Hematopoietic multipotent progenitor cell treated with erythropoietin and hydrocortisone succinate and interleukin-3 and kit ligand, for 4 days (in vitro differentiated cells): ENCODE measurements around the gene KRTAP16-1.
"Not testable (repeated sequence)": the region's sequence is repeated elsewhere in the genome, so short reads cannot be mapped to it uniquely, and the experiment has no call there.

Experiments
- DNase-seq: peaks from one replicate; pipeline ENCODE4 v3.0.0-alpha.2; 2015

KRTAP16-1 gene

GRCh38 chr17:41301916-41302901 lies 6.9 kb downstream of the KRTAP16-1 start, which contains the start of gene KRTAP29-1:
TSS of gene KRTAP29-1 (minus strand) at chr17:41302851. CDS start at chr17:41302851, 0 bp downstream.
- peak; percentile 60 for DNase-seq

- no peak for DNase-seq
These were observed 7.8 kb downstream of the KRTAP16-1 start for GRCh38 chr17:41301204-41301790.

DNA sequence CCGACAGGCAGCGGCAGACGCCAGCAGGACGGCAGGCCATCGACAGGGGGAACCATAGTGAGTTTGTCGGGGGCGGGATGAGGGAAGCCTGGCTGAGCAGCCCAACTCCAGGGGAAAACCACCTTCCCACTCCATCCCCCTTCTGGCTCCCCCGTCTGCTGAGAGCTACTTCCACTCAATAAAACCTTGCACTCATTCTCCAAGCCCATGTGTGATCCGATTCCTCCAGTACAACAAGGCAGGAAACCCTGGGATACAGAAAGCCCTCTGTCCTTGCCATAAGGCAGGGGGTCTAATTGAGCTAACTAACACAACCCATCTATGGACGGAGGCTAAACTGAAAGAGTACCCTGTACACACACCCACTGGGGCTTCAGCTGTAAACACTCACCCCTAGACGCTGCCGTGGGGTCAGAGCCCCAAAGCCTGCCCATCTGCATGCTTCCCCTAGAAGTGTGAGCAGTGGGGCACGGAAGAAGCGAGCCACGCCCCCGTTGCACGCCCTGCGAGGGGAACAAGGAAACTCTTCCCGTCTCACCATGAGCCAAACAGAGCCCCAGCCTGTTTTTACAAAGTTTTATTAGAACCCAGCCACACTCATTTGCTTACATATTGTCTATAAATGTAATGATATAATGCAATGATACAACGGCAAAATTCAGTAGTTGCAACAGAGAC lies 10.5 kb downstream of the KRTAP16-1 start:
- DNase-seq = no peak

DNA sequence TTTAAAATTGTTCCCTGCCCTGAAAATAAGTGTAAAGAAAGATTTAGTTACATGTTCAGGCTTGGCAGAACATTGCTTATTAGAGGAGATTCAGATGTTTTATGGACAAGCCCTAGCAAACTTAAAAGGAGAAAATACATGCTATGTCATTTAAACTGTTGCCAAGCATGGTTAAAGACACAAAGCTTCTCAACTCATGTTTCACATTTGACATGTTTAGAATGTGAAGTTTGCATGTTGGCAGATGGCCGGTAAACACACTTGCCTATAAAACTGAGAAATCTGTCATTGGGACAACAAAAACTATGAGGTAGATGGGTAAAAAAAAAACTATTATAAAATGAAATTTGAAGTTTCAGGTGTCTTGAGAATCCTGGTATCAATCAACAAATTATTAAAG lies 12.3 kb downstream of the KRTAP16-1 start:
- DNase-seq = no peak

DNA sequence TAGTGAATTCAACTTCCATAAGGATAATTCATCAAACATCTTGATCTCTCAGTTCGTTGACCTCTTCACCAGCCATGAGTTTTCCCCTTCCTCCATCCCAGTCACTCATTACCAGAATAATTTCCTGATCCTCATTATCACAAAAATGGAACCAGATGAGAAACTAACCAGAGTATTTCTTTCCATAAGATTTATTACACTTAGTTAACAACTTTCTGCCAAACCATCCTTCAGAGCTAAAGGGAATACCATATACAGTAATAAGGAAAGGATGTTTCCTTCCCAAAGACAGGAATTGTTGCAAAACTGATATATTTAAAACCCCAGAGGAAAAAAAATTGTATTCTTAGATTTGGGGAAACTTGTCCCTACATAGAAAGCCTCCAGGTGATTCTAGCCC lies 15.1 kb downstream of the KRTAP16-1 start:
- DNase-seq = no peak

- no peak for DNase-seq
These were observed 22.1 kb downstream of the KRTAP16-1 start for GRCh38 chr17:41287050-41287449.

DNA sequence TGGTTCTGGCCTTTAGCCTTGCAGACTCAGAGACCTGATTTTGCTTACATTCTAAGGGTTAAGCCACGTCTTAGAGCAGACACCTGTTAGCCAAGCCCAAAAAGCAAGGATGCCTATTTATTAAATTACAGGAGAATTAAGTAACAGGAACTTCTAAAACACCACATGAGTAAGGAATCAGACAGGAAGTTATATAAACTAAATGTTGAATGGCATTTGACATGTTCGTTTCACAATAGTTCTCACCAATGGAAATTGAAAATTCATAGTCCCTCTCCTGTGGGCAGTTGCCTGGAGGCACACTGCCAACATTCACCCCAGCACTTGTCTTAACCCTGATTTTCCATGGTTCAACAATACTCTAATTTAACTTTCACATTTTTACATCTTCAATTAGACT lies 24.6 kb downstream of the KRTAP16-1 start:
- DNase-seq = peak; percentile 44

GRCh38 chr17:41284043-41284442 lies 25.1 kb downstream of the KRTAP16-1 start:
- no peak for DNase-seq

GRCh38 chr17:41278176-41278955 lies 30.7 kb downstream of the KRTAP16-1 start:
- DNase-seq = no peak

GRCh38 chr17:41275648-41276190 lies 33.4 kb downstream of the KRTAP16-1 start, which contains the start of gene KRTAP9-7:
TSS of gene KRTAP9-7 (plus strand) at chr17:41275698. CDS start at chr17:41275698, 0 bp downstream.
- not testable (repeated sequence) for DNase-seq

DNA sequence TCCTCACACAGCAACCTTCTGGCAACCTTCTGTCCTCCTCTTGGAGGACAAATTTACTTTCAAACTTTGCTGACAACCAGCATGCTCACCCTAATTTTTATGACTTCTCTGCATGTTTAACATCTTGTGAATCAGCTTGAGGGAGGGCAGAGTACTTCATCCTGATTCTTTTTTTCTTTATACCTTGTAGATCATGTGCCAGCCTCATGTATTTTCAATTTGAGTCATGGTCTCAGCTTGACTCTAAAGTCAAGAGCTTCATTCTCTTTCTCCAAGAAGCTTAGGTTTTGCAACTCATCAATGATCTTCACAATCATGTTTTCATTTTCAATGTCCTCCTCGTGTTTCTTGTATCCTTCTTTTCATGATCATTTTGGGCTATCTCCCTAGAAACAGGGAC lies 37.3 kb downstream of the KRTAP16-1 start:
- DNase-seq = no peak

DNA sequence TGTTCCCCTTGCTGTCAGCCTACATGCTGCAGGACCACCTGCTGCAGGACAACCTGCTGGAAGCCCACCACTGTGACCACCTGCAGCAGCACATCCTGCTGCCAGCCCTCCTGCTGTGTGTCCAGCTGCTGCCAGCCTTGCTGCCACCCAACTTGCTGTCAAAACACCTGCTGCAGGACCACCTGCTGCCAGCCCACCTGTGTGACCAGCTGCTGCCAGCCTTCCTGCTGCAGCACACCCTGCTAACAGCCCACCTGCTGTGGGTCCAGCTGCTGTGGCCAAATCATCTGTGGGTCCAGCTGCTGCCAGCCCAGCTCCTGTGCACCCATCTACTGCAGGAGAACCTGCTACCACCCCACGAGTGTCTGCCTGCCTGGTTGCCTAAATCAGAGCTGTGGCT lies 37.8 kb downstream of the KRTAP16-1 start:
- not testable (repeated sequence) for DNase-seq

DNA sequence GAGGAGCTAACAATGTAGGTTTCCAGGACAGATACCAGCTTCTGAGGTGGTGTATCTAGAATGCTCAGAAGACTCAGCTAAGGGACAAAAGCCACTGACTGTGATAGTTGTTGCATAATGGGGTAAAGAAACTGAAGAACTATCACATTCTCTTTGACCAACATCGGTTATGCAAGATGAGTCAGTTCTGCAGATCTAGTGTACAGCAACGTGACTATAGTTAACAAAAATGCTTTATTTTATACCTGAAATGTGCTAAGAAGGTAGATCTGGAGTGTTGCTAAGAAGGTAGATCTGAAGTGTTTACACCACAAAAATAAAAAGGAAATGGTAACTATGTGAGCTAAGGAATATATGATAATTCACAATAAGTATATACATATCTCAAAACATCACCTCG lies 41.4 kb downstream of the KRTAP16-1 start:
- no peak for DNase-seq

DNA sequence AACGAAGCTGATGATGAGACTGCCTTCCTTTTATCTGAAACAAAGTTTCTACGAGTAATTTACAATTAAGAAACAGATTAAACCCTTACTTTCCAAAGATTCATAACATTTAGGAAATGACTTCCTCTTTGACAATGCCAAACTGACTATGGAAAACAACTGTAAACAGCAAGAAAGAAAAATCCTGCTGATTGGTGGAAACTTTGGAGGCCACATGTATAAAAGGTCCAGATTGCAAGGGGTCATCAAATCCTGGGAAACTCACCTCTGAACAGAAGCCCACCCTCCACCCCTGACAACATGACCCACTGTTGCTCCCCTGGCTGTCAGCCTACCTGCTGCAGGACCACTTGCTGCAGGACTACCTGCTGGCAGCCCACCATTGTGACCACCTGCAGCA lies 44.0 kb downstream of the KRTAP16-1 start, which contains the start of gene KRTAP9-6:
KRTAP9-6 (plus strand) TSS at position 301 of the 400 bp plus-strand sequence; CDS start at position 301, 0 bp downstream.
- DNase-seq = no peak

- no peak for DNase-seq
These were observed 44.5 kb downstream of the KRTAP16-1 start for GRCh38 chr17:41264599-41264998.

DNA sequence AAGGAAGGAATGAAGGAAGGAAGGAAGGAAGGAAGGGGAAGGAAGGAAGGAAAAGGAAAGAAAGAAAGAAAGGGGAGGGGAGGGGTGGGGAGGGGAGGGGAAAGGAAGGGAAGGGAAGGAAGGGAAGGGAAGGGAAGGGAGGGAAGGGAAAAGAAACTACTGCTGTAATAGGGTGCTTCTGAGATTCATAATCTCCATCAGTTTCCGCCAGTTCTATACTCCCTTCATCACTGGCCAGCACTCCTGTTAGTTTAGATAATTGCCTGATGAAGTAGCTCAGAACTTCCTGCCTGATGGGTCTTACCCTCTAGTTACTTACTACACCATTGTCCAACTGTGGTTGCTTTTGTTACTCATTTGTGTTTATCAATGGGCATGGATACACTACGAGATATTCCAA lies 45.9 kb downstream of the KRTAP16-1 start:
- no peak for DNase-seq

DNA sequence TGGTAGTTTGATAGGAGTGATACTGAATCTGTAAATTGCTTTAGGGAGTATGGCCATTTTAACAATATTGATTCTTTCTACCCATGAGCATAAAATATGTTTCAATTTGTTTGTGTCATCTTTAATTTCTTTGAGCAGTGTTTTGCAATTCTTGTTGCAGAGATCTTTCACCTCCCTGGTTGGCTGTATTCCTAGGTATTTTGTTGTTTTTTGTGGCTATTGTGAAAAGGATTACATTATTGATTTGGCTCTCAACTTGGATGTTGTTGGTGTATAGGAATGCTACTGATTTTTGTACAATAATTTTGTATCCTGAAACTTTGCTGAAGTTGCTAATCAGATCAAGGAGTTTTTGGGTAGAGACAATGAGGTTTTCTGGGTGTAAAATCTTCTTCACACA lies 50.7 kb downstream of the KRTAP16-1 start:
- DNase-seq = no peak
